HCT116 (cell line): ENCODE data around the gene PA2G4. TPM values are rescaled to one million over a fixed set of nuclear protein-coding genes. Genes with fewer than 3 reads are reported as not detected.
"Not testable (repeated sequence)": the region's sequence is repeated elsewhere in the genome, so short reads cannot be mapped to it uniquely, and the experiment has no call there.

Experiments
- ATAC-seq: fragments of 200-7000 bp; cut with Tn5 transposase; 2 replicates; pipeline ENCODE4 v1.9.1; 2020; ENCODE audit warnings: mild to moderate bottlenecking, moderate library complexity
- BruUV-seq: library from RNA; stranded (reverse); fragments of 400-500 nt; replicated peaks from 2 replicates; lab custom pipeline; 2021; lab: Mats Ljungman, UMichigan
- CTCF ChIA-PET: fragments of 300-600 bp; sonication (Branson Sonifier 250); formaldehyde crosslinking; loops from one replicate; lab custom pipeline; 2021; ENCODE audit warnings: antibody characterized with exemption; lab: Charles Lee
- POLR2A ChIA-PET: fragments of 300-600, 350-600 bp; sonication (Branson Sonifier 250); formaldehyde crosslinking; loops from one replicate; lab custom pipeline; 2021; ENCODE audit warnings: antibody characterized with exemption; lab: Charles Lee
- RAD21 ChIA-PET, 2 experiments: fragments of 300-600 bp; sonication (Branson Sonifier 250); formaldehyde crosslinking; loops; one replicate each; lab custom pipeline; 2023; ENCODE audit warnings: low total read pairs in 2 of 2; ENCODE audit not compliant: uncharacterized antibody in 2 of 2, unreplicated experiment in 2 of 2, low non-redundant PET in 1 of 2; lab: Charles Lee
- DNase-seq: peaks from one replicate; pipeline ENCODE4 v3.0.0-alpha.2; 2010; ENCODE audit warnings: low read depth, low spot score
- H2AFZ ChIP-seq: fragments of 200-600 bp; shearing (Covaris generic), sonication (generic); 2 replicates; pipeline ENCODE4 v1.6.1; 2017; ENCODE audit warnings: low read depth, mixed run types, mixed read lengths, antibody characterized with exemption, low read length; ENCODE audit not compliant: poor library complexity, severe bottlenecking
- H3K27ac ChIP-seq: 2 replicates; pipeline ENCODE4 v1.5.1; 2012; ENCODE audit warnings: low read depth, low read length
- H3K27me3 ChIP-seq: fragments of 200-600 bp; sonication (generic); 2 replicates; pipeline ENCODE4 v1.6.1; 2016; ENCODE audit warnings: mixed run types, low read length, mixed read lengths; ENCODE audit not compliant: insufficient read depth
- H3K36me3 ChIP-seq, 2 experiments: fragments of 200-500 bp in 1 of 2; fragments of 200-600 bp in 1 of 2; sonication (Bioruptor generic) in 1 of 2; sonication (generic) in 1 of 2; 2 replicates each; pipeline versions ENCODE4 v1.5.1 to v1.6.1; 2014 to 2016; ENCODE audit warnings: low read length in 2 of 2, inconsistent platforms in 1 of 2, mixed read lengths in 1 of 2, mixed run types in 1 of 2; ENCODE audit not compliant: insufficient read depth in 2 of 2, control insufficient read depth in 1 of 2
- H3K4me1 ChIP-seq, 2 experiments: fragments of 200-600 bp in 1 of 2; sonication (generic) in 1 of 2; 2 replicates each; pipeline versions ENCODE4 v1.5.1 to v1.6.1; 2012 to 2017; ENCODE audit warnings: low read length in 2 of 2, inconsistent platforms in 1 of 2, mild to moderate bottlenecking in 1 of 2, mixed read lengths in 1 of 2, mixed run types in 1 of 2, moderate library complexity in 1 of 2; ENCODE audit not compliant: insufficient read depth in 2 of 2, control insufficient read depth in 1 of 2
- H3K4me2 ChIP-seq: fragments of 200-600 bp; sonication (generic); 2 replicates; pipeline ENCODE4 v1.6.1; 2017; ENCODE audit warnings: mixed run types, low read length, mixed read lengths
- H3K4me3 ChIP-seq, 2 experiments: fragments of 200-600 bp in 1 of 2; sonication (generic) in 1 of 2; replicated peaks in 1 of 2; 2 replicates each; pipeline ENCODE4 v1.5.1; 2011 to 2016; ENCODE audit warnings: low read length in 2 of 2, control low read depth in 1 of 2, low read depth in 1 of 2, mild to moderate bottlenecking in 1 of 2, mixed read lengths in 1 of 2, mixed run types in 1 of 2
- H3K79me2 ChIP-seq: fragments of 200-600 bp; sonication (generic); 2 replicates; pipeline ENCODE4 v1.6.1; 2017; ENCODE audit warnings: mild to moderate bottlenecking, mixed run types, low read length, moderate library complexity, mixed read lengths; ENCODE audit not compliant: insufficient read depth
- H3K9ac ChIP-seq: fragments of 200-600 bp; sonication (generic); 2 replicates; pipeline ENCODE4 v1.6.1; 2016; ENCODE audit warnings: low read length, mixed read lengths
- H3K9me2 ChIP-seq: fragments of 200-600 bp; sonication (generic), shearing (Covaris generic); 2 replicates; pipeline ENCODE4 v1.6.1; 2017; ENCODE audit warnings: mixed run types, mild to moderate bottlenecking, moderate library complexity; ENCODE audit not compliant: insufficient read depth
- H3K9me3 ChIP-seq, 2 experiments: fragments of 200-500 bp in 1 of 2; fragments of 200-600 bp in 1 of 2; sonication (Bioruptor generic) in 1 of 2; sonication (generic) in 1 of 2; 2 replicates each; pipeline ENCODE4 v1.6.1; 2014 to 2017; ENCODE audit warnings: low read length in 2 of 2, mixed read lengths in 2 of 2, inconsistent platforms in 1 of 2, low read depth in 1 of 2, mild to moderate bottlenecking in 1 of 2, mixed run types in 1 of 2, moderate library complexity in 1 of 2; ENCODE audit not compliant: control insufficient read depth in 1 of 2, insufficient read depth in 1 of 2
- H4K20me1 ChIP-seq: fragments of 200-600 bp; sonication (generic), shearing (Covaris generic); 2 replicates; pipeline ENCODE4 v1.6.1; 2017; ENCODE audit warnings: mixed run types, mild to moderate bottlenecking, moderate library complexity; ENCODE audit not compliant: insufficient read depth
- EGR1 ChIP-seq: IDR thresholded peaks from 2 replicates; pipeline ENCODE4 v1.6.1; 2012; ENCODE audit warnings: low read depth
- ELF1 ChIP-seq: IDR thresholded peaks from 2 replicates; pipeline ENCODE4 v1.6.1; 2012; ENCODE audit warnings: low read depth, borderline replicate concordance
- EZH2 ChIP-seq: fragments of 200-600 bp; sonication (generic); IDR thresholded peaks from 2 replicates; pipeline ENCODE4 v1.6.1; 2017; ENCODE audit warnings: antibody characterized with exemption, mixed run types
- EZH2phosphoT487 ChIP-seq: fragments of 200-600 bp; IDR thresholded peaks from 2 replicates; pipeline ENCODE4 v1.6.1; 2018; ENCODE audit warnings: antibody characterized with exemption, borderline replicate concordance
- FOSL1 ChIP-seq: IDR thresholded peaks from 2 replicates; pipeline ENCODE4 v1.6.1; 2012; ENCODE audit warnings: low read depth
- MAX ChIP-seq: IDR thresholded peaks from 2 replicates; pipeline ENCODE4 v1.6.1; 2012
- SIN3A ChIP-seq: IDR thresholded peaks from 2 replicates; pipeline ENCODE4 v1.6.1; 2012; ENCODE audit warnings: low read depth
- SP1 ChIP-seq: IDR thresholded peaks from 2 replicates; pipeline ENCODE4 v1.6.1; 2012; ENCODE audit warnings: low read depth
- intact Hi-C: fragments of 100-400 bp; cut with micrococcal nuclease; formaldehyde crosslinking; loops from 2 replicates; pipeline ENCODE4 v1.10.0; 2022
- total RNA-seq: library from RNA; stranded (reverse); gene quantifications from one replicate; pipeline ENCODE4 v1.2.1, GENCODE V29; 2021; ENCODE audit not compliant: unreplicated experiment
- TF ChIP-seq, protein P1 (sequence below), 3 experiments: fragments of 200-600 bp in 1 of 3; sonication (generic) in 1 of 3; IDR thresholded peaks in 2 of 3; conservative IDR thresholded peaks in 1 of 3; 2 replicates each; pipeline ENCODE4 v1.5.1; 2012 to 2017; ENCODE audit warnings: low read depth in 2 of 3, low read length in 2 of 3, antibody characterized with exemption in 1 of 3, borderline replicate concordance in 1 of 3, control low read depth in 1 of 3, mild to moderate bottlenecking in 1 of 3, mixed read lengths in 1 of 3, mixed run types in 1 of 3, moderate library complexity in 1 of 3; ENCODE audit not compliant: insufficient read depth in 1 of 3
- TF ChIP-seq, protein P2 (sequence below): IDR thresholded peaks from 2 replicates; pipeline ENCODE4 v1.6.1; 2012; ENCODE audit warnings: low read depth

The PA2G4 gene
- total RNA-seq, 1 experiment from 2014 or later, result 302 TPM

GRCh38 chr12:56155256-56155845 is 51.0 kb downstream of the PA2G4 start:
- H3K27me3 ChIP-seq, result no peaks in the 10 kb centered on the region
- H3K36me3 ChIP-seq, result peaks cover 6 to 14% of the 10 kb centered on the region in 2 experiments; a peak in 3 of 4 replicates
- H3K4me1 ChIP-seq, result peaks cover 23 to 44% of the 10 kb centered on the region in 2 experiments
- TF ChIP-seq, protein P1, sequence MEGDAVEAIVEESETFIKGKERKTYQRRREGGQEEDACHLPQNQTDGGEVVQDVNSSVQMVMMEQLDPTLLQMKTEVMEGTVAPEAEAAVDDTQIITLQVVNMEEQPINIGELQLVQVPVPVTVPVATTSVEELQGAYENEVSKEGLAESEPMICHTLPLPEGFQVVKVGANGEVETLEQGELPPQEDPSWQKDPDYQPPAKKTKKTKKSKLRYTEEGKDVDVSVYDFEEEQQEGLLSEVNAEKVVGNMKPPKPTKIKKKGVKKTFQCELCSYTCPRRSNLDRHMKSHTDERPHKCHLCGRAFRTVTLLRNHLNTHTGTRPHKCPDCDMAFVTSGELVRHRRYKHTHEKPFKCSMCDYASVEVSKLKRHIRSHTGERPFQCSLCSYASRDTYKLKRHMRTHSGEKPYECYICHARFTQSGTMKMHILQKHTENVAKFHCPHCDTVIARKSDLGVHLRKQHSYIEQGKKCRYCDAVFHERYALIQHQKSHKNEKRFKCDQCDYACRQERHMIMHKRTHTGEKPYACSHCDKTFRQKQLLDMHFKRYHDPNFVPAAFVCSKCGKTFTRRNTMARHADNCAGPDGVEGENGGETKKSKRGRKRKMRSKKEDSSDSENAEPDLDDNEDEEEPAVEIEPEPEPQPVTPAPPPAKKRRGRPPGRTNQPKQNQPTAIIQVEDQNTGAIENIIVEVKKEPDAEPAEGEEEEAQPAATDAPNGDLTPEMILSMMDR (IDR thresholded peaks at IDR 0.05 in 2 of 3, conservative IDR thresholded peaks at IDR 0.05 in 1 of 3; ENCODE audit: borderline replicate concordance in 1 of 3, insufficient read depth in 1 of 3, low read depth in 2 of 3, low read length in 2 of 3), result no peak
- TF ChIP-seq FOSL1 (no peak), MAX (no peak), SIN3A (no peak), ELF1 (no peak), EGR1 (no peak), EZH2phosphoT487 (no peak), EZH2 (no peak), SP1 (no peak)
- TF ChIP-seq, protein P2, sequence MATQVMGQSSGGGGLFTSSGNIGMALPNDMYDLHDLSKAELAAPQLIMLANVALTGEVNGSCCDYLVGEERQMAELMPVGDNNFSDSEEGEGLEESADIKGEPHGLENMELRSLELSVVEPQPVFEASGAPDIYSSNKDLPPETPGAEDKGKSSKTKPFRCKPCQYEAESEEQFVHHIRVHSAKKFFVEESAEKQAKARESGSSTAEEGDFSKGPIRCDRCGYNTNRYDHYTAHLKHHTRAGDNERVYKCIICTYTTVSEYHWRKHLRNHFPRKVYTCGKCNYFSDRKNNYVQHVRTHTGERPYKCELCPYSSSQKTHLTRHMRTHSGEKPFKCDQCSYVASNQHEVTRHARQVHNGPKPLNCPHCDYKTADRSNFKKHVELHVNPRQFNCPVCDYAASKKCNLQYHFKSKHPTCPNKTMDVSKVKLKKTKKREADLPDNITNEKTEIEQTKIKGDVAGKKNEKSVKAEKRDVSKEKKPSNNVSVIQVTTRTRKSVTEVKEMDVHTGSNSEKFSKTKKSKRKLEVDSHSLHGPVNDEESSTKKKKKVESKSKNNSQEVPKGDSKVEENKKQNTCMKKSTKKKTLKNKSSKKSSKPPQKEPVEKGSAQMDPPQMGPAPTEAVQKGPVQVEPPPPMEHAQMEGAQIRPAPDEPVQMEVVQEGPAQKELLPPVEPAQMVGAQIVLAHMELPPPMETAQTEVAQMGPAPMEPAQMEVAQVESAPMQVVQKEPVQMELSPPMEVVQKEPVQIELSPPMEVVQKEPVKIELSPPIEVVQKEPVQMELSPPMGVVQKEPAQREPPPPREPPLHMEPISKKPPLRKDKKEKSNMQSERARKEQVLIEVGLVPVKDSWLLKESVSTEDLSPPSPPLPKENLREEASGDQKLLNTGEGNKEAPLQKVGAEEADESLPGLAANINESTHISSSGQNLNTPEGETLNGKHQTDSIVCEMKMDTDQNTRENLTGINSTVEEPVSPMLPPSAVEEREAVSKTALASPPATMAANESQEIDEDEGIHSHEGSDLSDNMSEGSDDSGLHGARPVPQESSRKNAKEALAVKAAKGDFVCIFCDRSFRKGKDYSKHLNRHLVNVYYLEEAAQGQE, result no peak
- ChIA-PET POLR2A (no interaction called here), CTCF (interaction anchor here (1.3 kb wide), 1 partner anchor 34 kb away, joined by 3 read pairs; the partner anchor contains the start of gene SMARCC2), RAD21 (no interaction called here)
- DNase-seq, result no peak
- no peaks in the 10 kb centered on the region for H4K20me1 ChIP-seq
- ATAC-seq, result no peak
- intact Hi-C loops, result no loop called here
- no peak overlapping the region for H3K9ac ChIP-seq
- BruUV-seq, result no TSS peak
- no peak overlapping the region for H3K4me3 ChIP-seq
- H3K4me2 ChIP-seq, result no peak overlapping the region
- no peak overlapping the region for H3K27ac ChIP-seq
- no peaks in the 10 kb centered on the region for H3K9me2 ChIP-seq
- H2AFZ ChIP-seq, result no peak overlapping the region
- peaks cover 23% of the 10 kb centered on the region for H3K79me2 ChIP-seq
- H3K9me3 ChIP-seq, result no peaks in the 10 kb centered on the region

DNA sequence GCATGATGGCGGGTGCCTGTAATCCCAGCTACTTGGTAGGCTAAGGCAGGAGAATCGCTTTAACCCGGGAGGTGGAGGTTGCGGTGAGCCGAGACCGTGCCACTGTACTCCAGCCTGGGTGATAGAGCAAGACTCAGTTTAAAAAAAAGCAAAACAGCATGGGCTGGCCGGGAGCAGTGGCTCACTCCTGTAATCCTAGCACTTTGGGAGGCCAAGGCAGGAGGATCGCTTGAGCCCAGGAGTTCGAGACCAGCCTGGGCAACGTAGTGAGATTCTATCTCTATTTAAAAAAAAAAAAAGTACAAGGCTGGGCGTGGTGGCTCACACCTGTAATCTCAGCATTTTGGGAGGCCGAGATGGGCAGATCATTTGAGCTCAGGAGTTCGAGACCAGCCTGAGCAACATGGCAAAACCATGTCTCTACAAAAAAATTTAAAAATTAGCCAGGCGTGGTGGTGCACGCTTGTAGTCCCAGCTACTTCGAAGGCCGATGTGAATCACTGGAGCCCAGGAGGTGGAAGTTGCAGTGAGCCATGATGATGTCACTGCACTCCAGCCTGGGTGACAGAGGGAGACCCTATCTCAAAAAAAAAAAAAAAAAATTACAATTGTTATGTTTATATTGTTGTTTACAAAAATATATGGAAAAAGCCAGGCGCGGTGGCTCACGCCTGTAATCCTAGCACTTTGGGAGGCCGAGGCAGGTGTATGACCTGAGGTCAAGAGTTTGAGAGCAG is 52.3 kb downstream of the PA2G4 start:
- H2AFZ ChIP-seq, H3K4me3 ChIP-seq, H4K20me1 ChIP-seq, RAD21 ChIA-PET, H3K27me3 ChIP-seq, intact Hi-C loops, BruUV-seq, H3K9me3 ChIP-seq, POLR2A ChIA-PET, CTCF ChIA-PET, ATAC-seq, DNase-seq, H3K9me2 ChIP-seq: not testable (repeated sequence)
- Histone ChIP-seq H3K79me2 (peaks cover 35% of the 10 kb centered on the region), H3K9ac (peak overlapping the region; percentile 68; the same call in 1 of the 2 replicates), H3K27ac (peak overlapping the region; percentile 94), H3K4me1 (peaks cover 16 to 35% of the 10 kb centered on the region in 2 experiments), H3K36me3 (peaks cover 18 to 27% of the 10 kb centered on the region in 2 experiments; a peak in 3 of 4 replicates), H3K4me2 (peak overlapping the region; percentile 81)
